Ovary (tissue), 3 donors: ENCODE measurements around the gene RNF126.

Experiments
- CTCF ChIP-seq, 3 donors: fragments of 450-650 bp in 2 of 3; fragments of 200-600 bp in 1 of 3; IDR thresholded peaks; one replicate each; pipeline versions ENCODE4 v1.5.1 to v1.8.0; 2016 to 2022; ENCODE audit warnings: antibody characterized with exemption in 3 of 3, mild to moderate bottlenecking in 1 of 3
- POLR2A ChIP-seq: fragments of 450-650 bp; IDR thresholded peaks from one replicate; pipeline ENCODE4 v1.6.1; 2017; ENCODE audit warnings: antibody characterized with exemption, mild to moderate bottlenecking, moderate library complexity
- donor health status: DM: no; HTN: no; CAD: no.

- no peak for TF ChIP-seq CTCF (IDR thresholded peaks at IDR 0.05)
- TF ChIP-seq POLR2A = no peak
Measured at GRCh38 chr19:613732-614567, 49.1 kb downstream of the RNF126 start.
